Measurements from ENCODE around the gene PLPP2. TPM values are rescaled to one million over a fixed set of nuclear protein-coding genes. Genes with fewer than 3 reads are reported as not detected.

The PLPP2 gene
- total RNA-seq, 1 experiment from 2014 or later = 91.1 TPM

DNA sequence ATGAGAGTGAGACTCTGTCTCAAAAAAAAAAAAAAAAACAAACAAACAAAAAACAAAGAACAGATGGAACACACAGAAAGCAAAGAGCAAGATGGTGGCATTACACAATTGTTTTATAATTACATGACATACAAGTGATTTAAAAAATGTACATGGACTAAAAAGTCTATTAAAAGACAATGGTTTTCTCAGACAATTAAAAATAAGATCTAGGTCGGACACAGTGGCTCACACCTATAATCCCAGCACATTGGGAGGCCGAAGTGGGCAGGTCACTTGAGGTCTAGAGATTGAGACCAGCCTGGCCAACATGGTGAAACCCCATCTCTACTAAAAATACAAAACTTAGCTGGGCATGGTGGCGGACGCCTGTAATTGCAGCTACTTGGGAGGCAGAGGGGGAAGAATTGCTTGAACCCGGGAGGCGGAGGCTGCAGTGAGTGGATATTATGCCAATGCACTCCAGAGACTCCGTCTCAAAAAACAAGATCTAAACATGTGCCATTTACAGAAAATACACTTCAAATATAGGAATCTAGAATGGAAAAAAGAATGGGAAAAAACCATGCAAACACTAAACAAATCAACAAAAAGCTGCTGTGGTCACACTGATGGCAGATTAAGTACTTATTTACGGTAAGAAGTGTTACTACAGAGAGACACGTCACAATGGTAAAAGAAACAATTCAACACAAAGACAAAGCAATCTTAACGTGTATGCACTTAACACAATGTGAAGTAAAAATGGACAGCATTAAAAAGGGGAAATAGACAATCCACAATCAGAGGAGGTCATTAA is 26.7 kb upstream of the PLPP2 start:
- no peak for DNase-seq (ENCODE audit: extremely low read depth, low read depth)

DNA sequence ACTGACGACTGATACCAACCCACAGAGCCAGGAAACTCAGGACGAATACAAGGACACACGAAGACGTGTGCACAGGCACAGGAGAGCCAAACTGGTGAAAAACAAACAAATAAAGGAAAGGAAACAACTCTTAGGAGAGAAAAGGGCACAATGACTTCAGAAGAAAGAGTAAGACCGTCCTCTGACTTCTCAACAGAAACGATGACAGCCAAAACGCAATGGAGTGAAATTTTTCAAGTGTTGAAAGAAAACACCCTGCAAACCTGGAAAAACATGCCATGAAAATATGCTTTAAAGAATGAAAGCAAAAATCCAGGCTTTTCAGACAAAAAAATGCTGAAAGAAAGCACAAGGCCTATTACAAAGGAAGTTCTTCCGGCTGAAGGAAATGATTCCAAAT is 24.6 kb upstream of the PLPP2 start:
- DNase-seq (ENCODE audit: extremely low read depth, low read depth) = no peak

DNA sequence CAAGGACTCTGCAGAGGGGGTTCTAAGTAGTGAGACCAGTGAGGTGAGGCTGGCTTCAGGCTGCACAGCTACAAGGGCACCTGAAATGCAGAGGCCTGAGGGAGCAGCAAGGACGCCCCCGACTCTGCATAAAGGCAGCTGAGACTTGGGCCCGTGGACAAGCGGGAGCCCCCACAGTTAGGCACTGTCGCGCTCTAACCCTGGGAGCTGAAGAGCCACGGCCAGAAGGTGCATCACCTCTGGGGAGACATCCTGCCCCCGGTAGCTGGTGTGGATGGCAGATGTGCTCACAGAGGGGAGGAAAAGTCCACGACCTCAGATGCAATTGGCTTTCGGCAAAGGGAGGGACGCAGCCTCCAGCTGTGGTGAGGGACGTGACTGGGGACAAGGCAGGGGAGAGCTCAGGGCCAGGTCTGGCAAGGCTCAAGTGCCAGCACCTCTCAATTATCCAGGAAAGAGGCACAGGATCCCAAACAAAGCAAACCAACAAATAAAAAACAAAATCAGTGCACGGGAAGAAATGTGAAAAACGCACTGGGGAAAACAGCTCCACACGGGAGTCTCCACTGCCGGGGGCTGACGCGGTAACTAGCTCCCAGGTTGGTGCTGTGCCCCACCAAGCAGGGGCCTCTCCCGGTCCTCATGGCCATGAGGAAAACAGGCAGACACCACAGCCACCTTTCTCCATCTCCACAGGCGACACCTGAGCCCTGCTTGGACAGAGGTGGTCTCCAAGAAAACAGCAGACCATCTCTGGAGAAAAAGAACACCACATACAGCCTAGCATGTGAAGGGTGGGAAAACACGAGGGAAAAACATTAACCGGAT is 23.0 kb upstream of the PLPP2 start:
- no peak for DNase-seq (ENCODE audit: extremely low read depth, low read depth)

DNA sequence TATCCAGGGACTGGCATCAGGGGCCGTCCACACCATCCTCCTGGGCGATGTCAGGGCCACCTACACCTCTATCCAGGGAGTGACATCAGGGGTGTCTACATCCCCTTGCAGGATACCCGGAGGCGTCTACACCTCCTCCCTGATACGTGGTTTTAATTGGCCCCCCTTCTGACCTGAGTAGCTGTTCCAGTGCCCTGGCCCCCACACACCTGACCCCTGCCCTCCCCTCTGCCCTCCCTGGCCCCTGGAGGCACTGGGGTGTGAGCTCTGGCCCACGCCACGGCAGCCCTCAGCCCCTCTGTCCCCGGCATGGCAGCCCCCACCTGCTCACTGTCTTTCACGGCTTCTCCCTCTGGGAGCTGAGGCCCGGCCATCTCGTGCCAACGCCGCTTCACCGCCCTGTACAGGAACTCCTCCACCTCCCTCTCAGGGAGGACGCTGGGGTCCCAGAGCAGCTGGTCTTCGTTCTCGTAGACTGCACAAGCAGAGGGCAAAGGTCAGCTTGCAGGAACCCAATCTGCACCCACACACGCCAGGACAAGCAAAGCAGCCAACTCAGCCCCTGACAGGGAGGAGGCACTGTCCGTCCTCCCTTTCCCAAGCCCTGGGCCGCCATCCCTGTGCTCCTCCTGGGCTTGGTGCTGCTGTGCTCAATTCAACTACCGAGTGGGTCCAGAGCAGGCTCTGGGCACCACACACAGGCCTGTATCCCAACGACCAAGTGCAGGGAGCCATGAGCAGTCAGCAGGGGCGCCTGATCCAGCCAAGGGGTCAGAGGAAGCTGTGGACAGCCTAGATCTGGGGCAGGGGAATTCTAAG is 22.2 kb upstream of the PLPP2 start:
- no peak for DNase-seq (ENCODE audit: extremely low read depth, low read depth)

DNA sequence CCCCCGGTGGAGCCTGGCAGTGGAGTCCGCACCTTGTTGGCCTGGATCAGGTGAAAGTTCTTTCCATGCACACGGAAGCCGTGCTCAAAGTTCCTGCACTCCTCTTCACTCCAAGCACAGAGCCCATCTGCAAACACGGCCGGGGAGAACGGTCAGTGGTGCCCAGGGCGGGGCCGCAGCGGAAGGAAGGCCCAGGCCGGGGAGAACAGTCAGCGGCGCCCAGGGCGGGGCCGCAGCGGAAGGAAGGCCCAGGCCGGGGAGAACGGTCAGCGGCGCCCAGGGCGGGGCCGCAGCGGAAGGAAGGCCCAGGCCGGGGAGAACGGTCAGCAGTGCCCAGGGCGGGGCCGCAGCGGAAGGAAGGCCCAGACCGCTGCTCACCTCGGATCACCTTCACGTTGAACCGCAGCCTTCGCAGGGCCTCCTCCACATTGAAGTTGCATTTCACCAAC is 20.6 kb upstream of the PLPP2 start:
- peak; percentile 47 for DNase-seq (ENCODE audit: extremely low read depth, low read depth)

DNA sequence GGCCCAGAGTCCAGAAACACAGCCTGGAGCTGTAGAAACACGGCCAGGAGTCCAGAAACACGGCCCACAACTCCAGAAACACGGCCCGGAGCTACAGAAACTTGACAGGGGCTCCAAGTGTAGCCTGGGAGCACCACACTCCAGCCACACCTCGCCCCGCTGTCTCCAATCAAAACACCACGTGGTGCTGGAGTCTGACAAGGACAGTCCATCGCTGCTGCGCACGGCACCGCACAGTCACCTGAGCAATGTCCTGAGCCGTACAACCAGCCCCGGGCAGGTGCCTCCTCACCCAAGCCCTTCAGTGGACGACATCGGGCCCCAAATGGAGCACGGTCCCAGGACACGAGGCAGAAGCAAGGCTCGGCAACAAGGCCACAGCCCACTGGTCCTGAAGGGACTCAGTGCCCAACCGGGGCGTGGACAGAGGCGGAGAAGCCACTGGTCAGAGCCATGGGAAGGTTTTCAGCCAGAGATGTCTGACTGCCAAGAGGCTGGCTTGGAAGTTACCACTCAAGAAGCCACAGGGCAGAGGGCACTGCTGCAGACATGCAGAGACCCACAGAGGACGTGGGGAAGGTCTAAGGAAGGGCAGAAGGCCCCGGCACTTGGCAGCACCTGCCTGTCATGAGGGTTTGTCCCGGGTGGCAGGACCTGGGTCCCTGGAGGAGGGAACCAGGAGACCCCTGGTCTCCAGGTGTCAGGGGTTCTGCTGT is 19.7 kb upstream of the PLPP2 start:
- DNase-seq (ENCODE audit: extremely low read depth, low read depth) = no peak

DNA sequence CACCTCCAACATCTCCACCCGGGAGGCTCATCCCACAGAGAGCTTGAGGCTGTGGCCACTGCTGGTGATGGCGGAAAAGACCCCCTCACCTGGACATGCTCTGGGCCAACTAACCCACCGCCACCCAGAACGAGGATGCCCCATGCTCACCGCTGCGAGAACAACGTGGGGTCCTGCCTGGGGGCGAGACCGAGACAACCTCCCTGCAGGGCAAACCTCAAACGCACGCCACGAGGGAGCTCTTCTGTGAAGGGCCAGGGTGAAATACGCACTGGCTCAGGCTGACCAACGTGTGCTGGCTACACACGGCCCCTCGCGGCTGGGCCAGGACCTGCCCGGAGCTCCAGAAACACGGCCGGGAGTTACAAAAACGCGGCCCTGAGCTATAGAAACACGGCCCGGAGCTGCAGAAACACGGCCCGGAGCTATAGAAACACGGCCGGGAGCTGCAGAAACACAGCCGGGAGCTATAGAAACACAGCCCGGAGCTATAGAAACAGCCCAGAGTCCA is 19.0 kb upstream of the PLPP2 start:
- no peak for DNase-seq (ENCODE audit: extremely low read depth, low read depth)

DNA sequence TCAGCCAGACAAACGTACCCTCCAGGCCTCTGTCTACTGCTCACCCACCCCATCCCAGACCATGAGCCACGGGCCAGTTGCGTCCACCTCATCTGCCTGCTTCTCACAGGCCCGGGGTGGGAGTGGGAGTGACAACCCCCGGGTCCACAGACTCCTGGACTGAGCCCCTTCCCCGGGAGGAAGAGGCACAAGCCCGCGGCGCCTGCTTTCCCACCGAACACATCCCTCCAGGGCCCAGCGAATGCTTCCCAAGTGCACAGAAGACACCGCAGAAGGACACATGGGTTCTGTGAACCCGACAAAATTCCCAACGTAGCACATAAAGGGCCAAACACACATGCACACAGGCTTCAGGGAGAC is 18.0 kb upstream of the PLPP2 start:
- DNase-seq (ENCODE audit: extremely low read depth, low read depth) = no peak

DNA sequence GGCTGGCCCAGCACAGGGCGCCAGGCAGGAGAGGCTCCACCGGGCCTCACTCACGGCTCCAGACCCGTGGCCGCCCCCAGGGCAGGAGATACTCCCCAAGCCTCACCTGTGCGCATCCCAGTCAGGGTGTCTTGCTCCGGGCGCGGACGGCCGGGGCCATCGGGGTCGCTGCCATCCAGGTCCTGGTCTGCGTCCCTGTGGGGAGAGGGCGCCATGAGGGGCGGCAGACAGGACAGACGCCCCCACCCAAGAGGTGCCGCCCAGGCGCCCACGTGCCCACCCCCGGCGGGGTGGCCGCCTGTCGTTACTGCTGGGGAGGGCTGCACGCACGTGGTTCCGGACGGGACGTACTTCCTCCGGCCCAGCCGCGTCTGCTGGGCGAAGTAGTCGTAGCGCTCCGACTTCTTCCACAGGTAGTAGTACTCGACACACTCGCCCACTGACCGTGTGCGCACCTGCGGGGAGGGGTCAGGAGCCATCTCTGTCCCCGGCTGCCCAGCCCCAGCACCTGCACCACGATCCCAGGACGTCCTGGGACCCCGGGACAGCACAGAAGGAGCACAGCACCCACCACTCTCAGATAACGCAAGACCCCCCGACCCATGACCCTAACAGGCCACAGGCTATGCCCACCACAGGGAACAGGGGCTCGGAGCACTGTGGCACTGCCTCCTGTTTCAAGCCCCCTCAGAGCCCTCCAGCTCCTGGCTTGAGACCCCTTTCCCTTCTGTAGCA is 17.4 kb upstream of the PLPP2 start:
- DNase-seq (ENCODE audit: extremely low read depth, low read depth) = no peak

DNA sequence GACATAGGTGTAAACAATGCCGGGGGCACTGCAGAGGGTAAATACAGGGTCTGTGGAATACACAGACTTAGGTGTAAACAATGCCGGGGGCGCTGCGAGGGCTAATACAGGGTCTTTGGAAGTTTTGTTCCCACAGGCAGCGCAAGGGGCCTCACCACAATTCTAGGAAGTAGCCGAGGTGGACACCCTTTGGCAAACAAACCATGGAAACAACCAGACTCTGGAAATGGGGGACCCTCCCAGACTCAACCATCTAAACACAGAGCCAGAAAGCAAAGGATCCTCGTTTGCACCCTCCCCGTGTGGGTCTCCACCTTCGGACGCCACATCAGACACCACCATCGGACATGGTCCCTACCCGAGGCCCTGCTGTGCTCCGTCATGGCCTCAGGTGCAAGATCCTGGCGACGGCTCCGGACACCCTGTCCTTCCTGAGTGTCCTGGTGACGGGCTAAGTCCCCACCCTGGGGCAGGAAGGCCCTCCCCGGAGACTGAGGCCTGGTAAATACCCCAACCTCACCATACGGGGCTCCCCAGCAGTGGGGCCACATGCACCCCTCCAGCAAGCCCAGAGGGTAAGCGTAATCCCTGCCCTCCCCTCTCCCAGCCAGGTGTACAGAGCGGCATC is 16.7 kb upstream of the PLPP2 start:
- no peak for DNase-seq (ENCODE audit: extremely low read depth, low read depth)

DNA sequence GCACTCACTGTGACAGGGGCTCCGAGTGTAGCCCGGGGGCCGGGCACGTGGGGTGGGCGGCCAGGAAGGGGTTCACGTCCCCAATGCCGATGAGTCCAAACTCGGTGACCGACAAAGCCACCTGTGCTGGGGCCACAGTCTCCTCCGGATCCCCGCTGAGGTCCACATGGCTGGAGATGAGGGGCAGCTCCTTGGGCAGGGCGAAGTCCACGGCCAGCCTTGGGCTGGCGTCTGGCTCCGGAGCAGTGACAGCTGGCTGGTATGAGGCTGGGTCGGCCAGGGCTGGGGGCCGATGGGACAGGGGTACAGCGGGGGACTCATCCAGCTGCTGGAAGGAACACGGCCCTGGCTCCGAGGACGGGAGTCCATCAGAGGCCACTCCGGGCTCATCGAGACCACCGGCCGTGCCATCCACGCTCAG is 15.9 kb upstream of the PLPP2 start:
- DNase-seq (ENCODE audit: extremely low read depth, low read depth) = no peak

DNA sequence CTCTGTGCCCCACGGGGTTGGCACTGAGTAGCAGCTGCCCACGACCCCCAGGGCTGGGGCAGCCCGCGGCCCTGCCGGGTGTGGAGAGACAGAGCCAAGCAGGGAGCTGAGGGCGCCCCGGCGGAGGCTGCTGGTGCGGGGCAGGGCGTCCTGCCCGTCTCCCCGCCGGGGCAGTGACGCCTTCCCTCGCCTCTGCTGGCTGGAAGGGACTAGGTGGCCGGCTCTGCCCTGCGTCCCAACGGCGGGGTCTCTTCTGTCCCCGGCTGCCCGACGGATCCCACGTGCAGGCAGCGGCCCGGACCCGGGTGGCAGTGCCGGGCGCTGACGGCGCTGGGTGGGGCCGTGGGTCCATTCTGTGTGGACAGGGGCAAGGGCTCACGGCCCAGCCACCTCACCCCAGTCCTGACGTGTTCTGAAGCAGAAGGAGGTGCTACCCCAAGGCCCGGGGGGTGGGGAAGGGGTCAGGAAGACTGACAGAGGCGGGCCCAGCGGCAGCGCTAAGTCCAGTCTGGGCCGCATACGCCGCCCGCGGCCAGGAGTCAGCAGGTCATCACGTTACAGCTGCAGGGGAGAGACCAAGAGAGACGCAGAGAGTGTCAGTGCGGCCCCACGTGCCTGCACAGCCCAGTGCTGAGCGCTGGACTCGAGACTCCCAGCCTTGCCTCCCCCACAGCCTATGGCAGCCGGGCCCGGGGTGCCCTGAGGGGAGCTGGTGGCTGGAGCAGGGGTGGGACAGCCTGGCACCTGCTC is 15.1 kb upstream of the PLPP2 start:
- no peak for DNase-seq (ENCODE audit: extremely low read depth, low read depth)

DNA sequence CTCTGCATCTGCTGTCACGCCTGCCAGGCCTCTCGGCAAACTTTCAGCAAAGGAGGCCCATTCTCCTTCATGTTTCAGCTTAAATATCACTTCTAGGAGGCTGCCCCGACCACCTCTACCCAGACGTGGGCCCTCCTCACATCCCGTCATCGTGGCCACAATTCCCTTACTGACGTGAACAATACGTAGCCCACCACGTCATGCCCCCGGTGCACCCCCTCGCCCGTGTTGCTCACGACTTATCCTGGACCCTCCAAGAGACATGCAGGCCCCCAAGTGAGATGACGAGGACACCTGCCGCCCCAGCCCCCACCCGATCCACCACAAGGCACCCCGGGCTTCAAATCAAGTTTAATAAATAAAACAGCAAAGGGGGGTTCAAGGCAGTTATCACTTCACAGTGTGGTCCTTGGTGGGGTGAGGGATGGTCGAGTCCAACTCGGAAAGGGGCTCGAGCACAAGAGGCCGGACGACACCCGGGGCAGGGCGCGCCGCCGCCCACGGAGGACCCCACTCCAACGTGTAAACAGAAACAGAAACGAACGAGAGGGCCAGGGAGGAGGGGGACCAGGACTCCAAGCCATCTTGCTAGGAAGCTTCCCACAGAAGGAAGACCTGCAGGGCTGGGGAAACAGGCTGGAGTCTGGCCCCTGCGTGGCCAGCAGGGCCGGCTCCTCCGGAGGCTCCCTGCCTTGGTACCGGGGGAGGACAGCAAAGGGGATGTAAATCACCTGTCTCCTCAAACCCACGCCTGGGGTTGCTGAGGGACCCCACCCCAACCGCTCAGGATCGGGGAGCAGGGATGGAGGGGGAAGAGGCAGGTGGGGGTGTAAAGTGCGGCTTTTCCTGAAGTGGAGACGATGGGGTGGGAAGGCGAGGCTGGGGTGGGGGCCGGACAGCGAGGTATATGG is 14.3 kb upstream of the PLPP2 start:
- no peak for DNase-seq (ENCODE audit: extremely low read depth, low read depth)

DNA sequence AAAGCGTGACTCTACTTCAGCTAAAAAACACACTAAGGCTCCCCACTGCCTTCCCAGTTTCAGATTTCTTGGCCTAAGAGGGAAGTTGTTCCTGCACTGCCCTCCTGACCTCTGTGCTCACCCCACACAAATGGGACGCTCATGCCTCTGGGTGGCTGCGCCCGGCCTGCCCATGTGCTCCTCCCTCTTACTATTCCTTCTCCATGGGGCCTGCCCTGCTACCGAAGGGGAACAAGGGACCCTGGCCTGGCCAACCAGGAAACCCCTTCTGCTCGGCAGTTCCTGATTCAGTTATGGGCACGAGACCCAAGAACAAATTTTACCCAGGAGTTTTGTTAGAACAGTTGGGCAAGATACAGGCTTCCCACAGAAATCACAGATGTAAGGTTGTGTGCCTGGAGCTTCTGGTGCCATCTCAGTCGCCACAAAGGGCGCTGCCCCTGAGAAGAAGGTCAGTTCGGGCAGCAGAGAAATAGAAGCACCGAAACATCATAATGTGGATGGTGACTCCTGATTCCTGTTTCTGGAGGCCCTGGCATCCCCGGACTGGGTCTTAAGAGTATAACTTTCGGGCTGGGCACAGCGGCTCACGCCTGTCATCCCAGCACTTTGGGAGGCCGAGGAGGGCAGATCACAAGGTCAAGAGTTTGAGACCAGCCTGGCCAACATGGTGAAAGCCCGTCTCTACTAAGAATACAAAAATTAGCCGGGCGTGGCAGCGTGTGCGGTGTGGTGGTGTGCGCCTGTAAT is 5.4 kb upstream of the PLPP2 start:
- DNase-seq (ENCODE audit: extremely low read depth, low read depth) = no peak

DNA sequence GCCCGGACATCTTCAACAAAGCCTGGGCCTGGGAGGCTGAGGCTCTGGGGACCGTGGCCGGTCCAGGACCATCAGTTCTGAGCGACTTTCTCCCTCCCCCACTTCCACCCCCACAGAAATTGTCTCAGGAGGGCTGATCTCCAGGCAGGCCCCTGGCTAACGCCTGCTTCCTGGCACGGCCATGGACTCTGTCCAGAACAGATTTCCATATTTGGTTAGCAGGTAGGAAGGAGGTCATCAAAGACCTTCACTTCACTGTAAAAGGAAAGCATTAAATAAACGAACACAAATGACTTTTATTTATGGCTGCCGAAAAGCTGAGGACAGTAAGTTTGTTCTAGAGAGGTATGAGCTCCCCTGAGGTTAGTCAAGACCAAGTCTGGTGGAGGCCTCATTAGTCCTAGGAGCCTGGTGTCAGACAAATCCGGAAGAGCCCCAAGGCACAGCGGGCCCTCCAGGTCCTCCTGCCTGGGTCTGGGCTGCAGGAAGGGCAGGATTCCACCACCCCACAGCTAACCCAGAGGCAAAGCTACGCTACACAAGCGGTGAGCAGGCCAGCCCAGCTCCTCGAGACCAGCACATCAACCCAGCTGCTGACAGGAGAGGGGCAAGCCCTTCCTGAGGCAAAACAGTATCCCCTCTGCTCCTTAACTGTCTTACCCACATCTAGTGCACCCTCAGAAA is 4.6 kb upstream of the PLPP2 start:
- DNase-seq (ENCODE audit: extremely low read depth, low read depth) = no peak
